AG04450 (cell line): Measurements from ENCODE around the gene RBM22. TPM values are rescaled to one million over a fixed set of nuclear protein-coding genes. Genes with fewer than 3 reads are reported as not detected.

ENCODE experiments used
- CTCF ChIA-PET: fragments of 300-600, 350-600 bp; formaldehyde crosslinking; extraction: SDS; loops from one replicate; lab custom pipeline; 2022; ENCODE audit warnings: antibody characterized with exemption, inconsistent platforms; lab: Charles Lee
- POLR2A ChIA-PET: fragments of 350-600 bp; formaldehyde crosslinking; extraction: SDS; loops from one replicate; lab custom pipeline; 2021; ENCODE audit warnings: antibody characterized with exemption, inconsistent platforms; lab: Yijun Ruan, JAX
- DNase-seq: peaks from one replicate; pipeline ENCODE4 v3.0.0-alpha.2; 2011; ENCODE audit warnings: low read depth, low spot score
- H3K27ac ChIP-seq: one replicate; pipeline ENCODE4 v1.5.1; 2012; ENCODE audit warnings: low read depth, low read length, control low read depth
- H3K27me3 ChIP-seq: one replicate; pipeline ENCODE4 v1.6.0; 2012; ENCODE audit warnings: low read length; ENCODE audit not compliant: control insufficient read depth, insufficient read depth
- H3K4me3 ChIP-seq: 2 replicates; pipeline ENCODE4 v1.5.1; 2011; ENCODE audit warnings: mild to moderate bottlenecking, low read depth, low read length, control low read depth
- H3K9me3 ChIP-seq: 2 replicates; pipeline ENCODE4 v1.5.1; 2012; ENCODE audit warnings: low read length; ENCODE audit not compliant: control insufficient read depth, insufficient read depth
- CTCF ChIP-seq: IDR thresholded peaks from 2 replicates; pipeline ENCODE4 v1.5.1; 2011; ENCODE audit warnings: low read depth, low read length, control low read depth, inconsistent platforms
- polyA plus RNA-seq: library from polyadenylated mRNA; depleted of rRNA; stranded (reverse); fragments of >200 nt; gene quantifications from 2 replicates; pipeline ENCODE4 v1.2.3, GENCODE V29; 2011

Gene RBM22
- polyA plus RNA-seq, 1 experiment: 49.5 TPM

- peak; percentile 40 for TF ChIP-seq CTCF
- Histone ChIP-seq H3K27me3 (no peaks in the 10 kb centered on the region), H3K9me3 (no peaks in the 10 kb centered on the region), H3K4me3 (no peak overlapping the region), H3K27ac (no peak overlapping the region)
- POLR2A ChIA-PET: no interaction called here
- CTCF ChIA-PET: interaction anchor here (0.7 to 2.5 kb wide), 5 partner anchors 10 to 151 kb away, joined by 3 to 10 read pairs (median 7); partner anchors contain the start of gene RBM22
- DNase-seq: no peak
Observed at GRCh38 chr5:150710165-150710564, 9.3 kb upstream of the RBM22 start.

- CTCF ChIA-PET: interaction anchor here (1.0 kb wide), 1 partner anchor 145 kb away, joined by 4 read pairs; no protein-coding TSS in a partner anchor
- no peak overlapping the region for H3K27ac ChIP-seq
- TF ChIP-seq CTCF: no peak
- DNase-seq: no peak
- no peaks in the 10 kb centered on the region for H3K9me3 ChIP-seq
- POLR2A ChIA-PET: no interaction called here
- H3K27me3 ChIP-seq: no peaks in the 10 kb centered on the region
- H3K4me3 ChIP-seq: no peak overlapping the region
Observed at GRCh38 chr5:150706776-150707390, 6.0 kb upstream of the RBM22 start.

- H3K4me3 ChIP-seq: no peak overlapping the region
- H3K9me3 ChIP-seq: no peaks in the 10 kb centered on the region
- ChIA-PET CTCF (interaction anchor here (0.5 to 1.4 kb wide), 3 partner anchors 76 to 245 kb away, joined by 3 to 5 read pairs (median 3); no protein-coding TSS in a partner anchor), POLR2A (no interaction called here)
- H3K27ac ChIP-seq: no peak overlapping the region
- no peak for DNase-seq
- TF ChIP-seq CTCF: no peak
- H3K27me3 ChIP-seq: no peaks in the 10 kb centered on the region
Observed at GRCh38 chr5:150703762-150704161, 2.9 kb upstream of the RBM22 start.

GRCh38 chr5:150700246-150700593, 642 bp downstream of the RBM22 start:
- no peaks in the 10 kb centered on the region for H3K9me3 ChIP-seq
- H3K27me3 ChIP-seq: no peaks in the 10 kb centered on the region
- DNase-seq: no peak
- peak overlapping the region; percentile 95 for H3K4me3 ChIP-seq
- no peak for TF ChIP-seq CTCF
- CTCF ChIA-PET: interaction anchor here (0.5 to 3.6 kb wide), 21 partner anchors 9 to 251 kb away, joined by 3 to 40 read pairs (median 4); partner anchors contain the start of genes IRGM and RPS14
- POLR2A ChIA-PET: interaction anchor here (0.6 to 1.9 kb wide), 7 partner anchors 9 to 250 kb away, joined by 3 to 7 read pairs (median 5); partner anchors contain the start of genes DCTN4 and SYNPO
- H3K27ac ChIP-seq: no peak overlapping the region

- Histone ChIP-seq H3K27ac (no peak overlapping the region), H3K9me3 (no peaks in the 10 kb centered on the region), H3K27me3 (no peaks in the 10 kb centered on the region), H3K4me3 (no peak overlapping the region)
- no peak for DNase-seq
- CTCF ChIA-PET: interaction anchor here (0.7 to 1.9 kb wide), 2 partner anchors 107 to 134 kb away, joined by 3 to 12 read pairs; no protein-coding TSS in a partner anchor
- POLR2A ChIA-PET: no interaction called here
- TF ChIP-seq CTCF: no peak
Observed at GRCh38 chr5:150694612-150695011, 6.2 kb downstream of the RBM22 start.
